Activated T-cell treated with anti-CD3 and anti-CD28 coated beads for 48 hours (primary cell): ENCODE data around the gene UTP18.
"Not testable (repeated sequence)": the region's sequence is repeated elsewhere in the genome, so short reads cannot be mapped to it uniquely, and the experiment has no call there.

Source experiments
- DNase-seq: peaks from one replicate; pipeline ENCODE4 v3.0.0-alpha.2; 2020; ENCODE audit warnings: low read depth

UTP18 gene

DNA sequence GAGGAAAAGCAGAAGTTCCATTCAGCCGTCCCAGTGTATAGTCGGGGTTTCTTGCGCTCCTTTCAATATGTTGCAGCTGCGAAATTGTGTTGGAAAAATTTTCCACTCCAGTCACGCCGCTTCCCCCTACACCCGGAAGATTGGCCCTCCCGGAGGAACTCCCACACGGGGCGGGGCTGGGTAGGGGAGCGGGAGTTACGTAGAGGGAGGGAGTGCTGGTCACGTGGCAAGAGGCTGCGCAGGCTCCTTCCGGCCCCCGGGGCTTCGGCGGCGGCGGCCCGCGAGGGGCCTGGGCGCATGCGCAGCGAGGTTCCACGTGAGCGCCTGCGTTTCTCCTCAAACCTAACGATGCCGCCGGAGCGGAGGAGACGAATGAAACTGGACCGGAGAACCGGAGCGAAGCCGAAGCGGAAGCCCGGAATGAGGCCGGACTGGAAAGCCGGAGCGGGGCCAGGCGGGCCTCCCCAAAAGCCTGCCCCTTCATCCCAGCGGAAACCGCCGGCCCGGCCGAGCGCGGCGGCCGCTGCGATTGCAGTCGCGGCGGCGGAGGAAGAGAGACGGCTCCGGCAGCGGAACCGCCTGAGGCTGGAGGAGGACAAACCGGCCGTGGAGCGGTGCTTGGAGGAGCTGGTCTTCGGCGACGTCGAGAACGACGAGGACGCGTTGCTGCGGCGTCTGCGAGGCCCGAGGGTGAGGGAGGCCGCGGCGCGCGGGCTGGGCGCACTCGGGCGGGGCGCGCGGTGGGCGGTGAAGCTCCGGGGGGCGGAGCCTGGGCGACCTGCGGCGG is at the start of gene UTP18:
TSS of gene UTP18 (plus strand) at position 310 of the 787 bp plus-strand sequence. CDS start at position 349, 39 bp downstream.
- peak; percentile 94 for DNase-seq

DNA sequence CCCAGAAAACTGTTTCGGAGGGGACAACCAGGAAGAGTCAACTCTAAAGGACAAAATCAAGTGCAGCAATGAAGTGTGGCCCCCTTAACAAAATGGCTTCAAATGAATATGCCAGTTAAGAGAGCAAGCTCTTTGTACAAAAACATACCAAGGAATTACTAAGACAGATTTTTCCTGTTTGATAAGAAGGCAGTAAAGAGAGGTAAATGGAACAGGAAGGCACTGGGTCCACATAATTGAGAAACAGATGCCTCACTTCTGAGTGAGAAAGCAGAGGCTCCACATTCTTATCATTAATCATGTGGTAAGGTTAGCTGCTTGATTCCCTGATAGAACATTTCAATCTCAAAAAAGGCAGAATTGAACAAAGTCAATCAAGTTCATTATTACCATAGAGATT is 45.4 kb upstream of the UTP18 start:
- no peak for DNase-seq

DNA sequence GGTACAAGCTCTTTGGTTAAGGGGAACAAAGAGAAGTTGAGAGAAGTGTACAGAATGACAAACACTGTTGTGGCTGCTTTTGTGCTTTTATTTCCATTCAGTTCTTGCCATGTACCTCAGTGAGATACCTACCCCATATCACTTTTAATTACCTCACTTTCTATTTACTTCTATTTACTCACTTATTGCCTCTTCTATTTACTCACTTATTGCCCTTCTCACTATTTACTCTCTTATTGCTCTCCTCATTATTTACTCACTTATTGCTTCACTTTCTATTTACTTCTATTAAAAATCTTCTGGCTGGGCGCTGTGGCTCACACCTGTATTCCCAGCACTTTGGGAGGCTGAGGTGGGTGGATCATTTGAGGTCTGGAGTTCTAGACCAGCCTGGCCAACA is 42.4 kb upstream of the UTP18 start:
- no peak for DNase-seq

DNA sequence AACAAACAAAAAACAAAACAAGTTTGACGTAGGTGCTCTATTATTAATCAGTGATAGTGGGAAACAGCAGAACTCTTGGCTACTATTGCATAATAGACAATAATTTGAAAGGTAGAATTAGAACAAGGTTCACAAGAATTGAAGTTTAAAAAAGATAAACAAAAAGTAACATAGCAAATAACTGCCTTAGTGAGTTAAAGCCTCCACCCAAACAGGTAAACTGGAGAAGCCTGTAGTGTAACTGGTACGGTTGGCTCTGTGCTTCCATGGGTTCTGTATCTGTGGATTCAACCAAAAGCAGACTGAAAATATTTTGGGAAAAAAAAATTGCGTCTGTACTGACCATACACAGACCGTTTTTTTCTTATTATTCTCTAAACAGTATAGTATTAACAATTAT is 39.0 kb upstream of the UTP18 start:
- no peak for DNase-seq

DNA sequence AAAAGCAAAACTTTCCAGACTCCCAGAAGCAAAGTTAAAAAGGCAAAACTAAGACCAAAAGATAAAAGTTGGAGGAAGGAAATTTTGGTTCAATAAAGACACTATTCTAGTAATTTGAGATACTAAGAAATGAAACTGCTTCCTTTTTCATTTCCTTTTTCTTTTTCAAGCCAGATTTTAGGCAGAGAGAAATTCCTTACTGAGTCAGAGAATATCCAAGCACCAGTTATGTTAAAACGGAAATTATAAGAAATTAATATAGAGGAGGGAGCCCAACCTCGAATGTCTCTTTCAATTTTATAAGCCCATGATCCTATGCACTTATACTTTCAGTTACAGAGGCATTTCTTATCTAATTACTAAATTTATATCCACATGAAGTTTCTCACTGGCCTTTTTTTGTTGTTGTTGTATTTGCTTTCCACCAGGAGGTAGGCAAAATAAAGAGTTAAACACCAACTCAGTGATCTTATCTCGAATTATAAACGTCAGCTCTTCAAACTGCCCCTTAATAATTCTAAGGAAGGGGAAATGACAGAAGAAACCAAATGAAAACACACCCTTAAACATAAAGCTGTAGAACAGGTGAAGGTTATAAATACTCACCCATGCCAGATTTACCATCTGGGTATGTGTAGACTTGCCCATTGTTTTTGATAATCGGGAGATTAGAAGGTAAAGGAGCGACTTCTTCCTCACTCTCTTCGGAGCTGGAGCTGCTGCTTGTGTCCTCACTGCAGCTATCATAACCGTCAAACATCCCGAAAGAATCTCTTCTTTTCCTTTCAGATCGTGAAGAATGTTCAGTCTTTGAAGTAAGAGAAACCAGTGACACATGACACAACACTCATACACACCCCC is 35.7 kb upstream of the UTP18 start:
- DNase-seq: no peak

DNA sequence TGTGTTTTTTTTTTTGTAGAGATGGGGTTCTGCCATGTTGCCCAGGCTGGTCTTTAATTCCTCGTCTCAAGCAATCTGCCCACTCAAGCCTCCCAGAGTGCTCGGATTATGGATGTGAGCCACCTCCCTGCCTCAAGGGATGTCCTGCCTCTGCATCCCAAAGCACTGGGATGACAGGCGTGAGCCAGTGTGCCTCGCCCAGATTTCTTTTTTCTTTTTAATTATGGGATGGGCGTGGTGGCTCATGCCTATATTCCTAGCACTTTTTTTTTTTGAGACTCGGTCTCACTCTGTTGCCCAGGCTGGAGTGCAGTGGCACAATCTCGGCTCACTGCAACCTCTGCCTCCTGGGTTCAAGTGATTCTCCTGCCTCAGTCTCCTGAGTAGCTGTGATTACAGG is 34.8 kb upstream of the UTP18 start:
- not testable (repeated sequence) for DNase-seq

DNA sequence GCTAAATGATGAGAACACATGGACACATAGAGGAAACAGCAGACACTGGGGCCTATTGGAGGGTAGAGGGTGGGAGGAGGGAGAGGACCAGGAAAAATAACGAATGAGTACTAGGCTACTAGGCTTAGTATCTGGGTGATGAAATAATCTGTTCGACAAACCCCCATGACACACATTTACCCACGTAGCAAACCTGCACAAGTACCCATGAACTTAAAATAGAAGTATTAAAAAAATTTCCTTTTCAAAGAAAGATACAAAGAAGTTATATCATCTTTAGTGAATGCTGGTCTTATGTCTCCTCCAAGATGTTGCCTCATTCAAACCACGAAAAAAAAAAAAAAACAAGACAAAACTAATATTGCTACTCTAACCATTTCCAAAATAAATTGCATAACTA is 32.2 kb upstream of the UTP18 start:
- no peak for DNase-seq

DNA sequence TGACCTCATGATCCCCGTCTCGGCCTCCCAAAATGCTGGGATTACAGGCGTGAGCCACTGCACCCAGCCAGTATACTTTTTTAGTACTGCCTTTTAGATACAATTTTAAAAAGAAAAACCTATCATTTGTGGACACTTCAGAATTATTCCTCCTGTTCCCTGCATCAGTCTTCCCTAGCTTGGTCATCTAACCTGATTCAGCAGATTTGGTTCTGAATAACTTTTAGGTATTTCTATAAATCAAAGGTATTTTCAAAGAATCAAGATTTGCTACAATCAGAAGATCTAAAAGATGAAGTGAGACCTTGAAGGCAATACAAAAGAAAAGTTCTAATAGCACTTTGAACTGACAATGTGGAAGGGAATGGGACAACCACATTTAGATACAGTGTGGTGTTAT is 30.5 kb upstream of the UTP18 start:
- no peak for DNase-seq

DNA sequence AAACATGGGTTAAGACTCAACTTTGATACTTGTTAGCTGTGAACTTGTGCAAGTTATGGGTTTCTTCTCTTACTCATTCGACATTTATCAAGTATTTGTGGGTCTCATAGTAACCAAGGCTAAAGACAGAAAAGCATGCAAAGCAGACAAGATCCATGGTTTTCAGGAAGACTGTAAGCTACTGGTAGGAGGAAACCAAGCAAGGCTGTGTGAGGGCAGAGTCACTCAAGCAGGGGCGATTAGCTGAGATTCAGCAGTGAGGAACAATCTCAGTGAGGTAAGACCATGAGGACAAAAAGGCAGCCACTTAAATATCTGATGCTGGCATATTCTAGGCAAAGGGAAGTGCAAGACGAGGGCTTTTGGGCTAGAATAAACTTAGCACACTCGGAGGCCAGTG is 30.0 kb upstream of the UTP18 start:
- DNase-seq: no peak

DNA sequence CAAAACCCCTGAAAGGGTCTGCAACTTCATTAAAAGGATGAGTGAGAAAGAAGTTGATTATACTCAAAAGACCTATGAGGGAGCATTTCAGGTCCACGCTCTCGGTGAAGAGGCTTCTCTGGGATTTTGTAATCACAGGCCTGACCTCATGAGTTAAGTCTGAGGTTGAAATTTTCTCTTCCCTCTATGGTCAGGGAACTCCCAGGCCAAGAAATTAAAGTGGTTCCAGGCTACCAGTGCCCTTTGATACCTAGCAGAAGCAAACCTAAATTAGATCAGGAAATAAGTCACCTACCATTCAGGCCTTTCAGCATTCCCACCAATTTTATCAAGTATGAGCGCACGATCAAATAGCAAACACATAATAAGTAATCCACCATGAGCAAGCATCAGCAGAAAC is 28.3 kb upstream of the UTP18 start:
- DNase-seq: no peak

DNA sequence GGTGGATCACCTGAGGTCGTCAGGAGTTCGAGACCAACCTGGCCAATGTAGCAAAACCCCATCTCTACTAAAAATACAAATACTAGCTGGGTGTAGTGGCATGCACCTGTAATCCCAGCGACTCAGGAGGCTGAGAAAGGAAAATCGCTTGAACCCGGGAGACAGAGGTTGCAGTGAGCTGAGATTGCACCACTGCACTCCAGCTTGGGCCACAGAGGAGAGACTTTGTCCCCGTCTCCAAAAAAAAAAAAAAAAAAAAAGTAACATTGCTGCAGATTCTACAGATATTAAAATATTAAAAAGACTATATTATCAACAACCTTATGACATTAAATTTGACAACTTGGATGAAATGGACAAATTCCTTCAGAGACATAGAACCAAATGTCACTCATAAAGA is 26.2 kb upstream of the UTP18 start:
- DNase-seq: no peak

DNA sequence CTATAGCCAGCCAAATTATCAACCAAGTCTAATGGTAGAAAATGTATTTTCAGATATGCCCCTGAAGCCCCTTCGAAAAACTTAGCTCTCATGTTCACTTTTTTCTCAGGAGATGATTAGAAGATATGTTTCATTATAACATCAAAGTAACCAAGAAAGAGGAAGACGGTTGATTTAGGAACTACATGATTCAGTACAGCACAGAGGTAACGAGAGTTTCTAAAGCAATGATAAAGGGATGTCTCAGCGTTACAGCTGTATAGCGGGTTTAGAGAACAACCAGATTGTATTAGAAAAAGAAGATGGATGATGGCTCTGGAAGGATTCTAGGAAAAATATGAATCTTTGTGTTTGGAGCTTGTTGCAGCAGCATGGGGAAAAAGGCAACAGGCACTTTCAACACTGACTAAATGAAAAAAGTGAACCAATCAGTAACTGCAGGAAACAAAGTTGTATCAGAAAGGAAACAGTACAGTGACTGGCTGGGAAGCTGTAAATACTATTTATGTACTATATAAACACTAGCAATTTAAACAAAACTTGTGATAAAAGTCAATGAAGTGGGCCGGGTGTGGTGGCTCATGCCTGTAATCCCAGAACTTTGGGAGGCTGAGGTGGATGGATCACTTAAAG is 22.0 kb upstream of the UTP18 start:
- DNase-seq: no peak

DNA sequence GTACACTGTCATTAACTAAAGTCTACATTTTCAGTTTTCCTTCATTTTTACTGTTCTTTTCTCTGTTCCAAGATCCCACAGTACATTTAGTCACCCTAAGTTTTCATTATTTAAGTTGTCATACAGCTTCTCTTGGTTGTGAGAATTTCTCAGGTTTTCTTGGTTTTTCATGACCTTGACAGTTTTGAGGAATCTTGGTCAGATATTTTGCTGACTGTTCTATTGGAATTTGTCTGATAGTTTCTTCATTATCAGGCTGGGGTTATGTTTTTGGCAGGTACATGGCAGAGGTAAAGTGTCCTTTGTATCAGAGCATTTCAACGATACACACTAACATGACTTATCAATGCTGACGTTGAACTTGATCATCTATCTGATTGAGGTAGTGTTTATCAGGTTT is 20.1 kb upstream of the UTP18 start:
- no peak for DNase-seq

DNA sequence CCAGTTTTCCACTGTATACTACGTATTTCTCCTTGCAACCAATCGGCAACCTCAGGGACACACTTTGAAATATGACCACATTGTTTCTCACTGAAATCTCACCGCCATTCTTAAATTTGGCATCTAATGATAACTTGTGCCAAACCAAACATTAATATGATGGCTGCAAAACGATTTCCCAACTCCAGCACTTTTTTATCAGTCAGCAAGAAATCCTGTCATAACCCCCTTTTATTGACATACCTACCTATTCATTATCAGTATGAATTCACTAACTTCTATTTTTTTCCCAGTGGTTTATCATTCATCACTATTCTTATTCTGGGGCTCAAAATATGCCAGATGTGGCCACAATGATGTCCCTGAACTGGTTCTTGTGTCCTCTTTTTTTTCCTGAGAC is 16.3 kb upstream of the UTP18 start:
- DNase-seq: no peak

DNA sequence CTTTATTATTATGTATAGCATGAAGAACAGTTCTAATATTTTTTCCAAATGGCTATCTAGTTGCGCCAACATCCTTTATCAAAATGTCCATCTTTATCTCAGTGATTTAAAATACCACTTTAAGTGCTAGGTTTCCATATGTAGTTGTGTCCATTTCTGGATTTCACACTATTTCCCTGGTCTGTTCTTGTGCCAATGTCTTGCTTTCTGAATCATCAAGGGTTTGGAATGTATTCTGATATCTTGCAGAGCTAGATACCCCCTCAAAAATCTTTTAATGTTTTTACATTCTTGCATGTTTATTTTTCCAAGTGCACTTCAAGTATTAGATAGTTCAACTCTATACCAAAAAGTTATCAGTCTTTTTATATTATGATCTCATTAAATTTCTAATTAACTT is 14.8 kb upstream of the UTP18 start:
- DNase-seq: no peak

DNA sequence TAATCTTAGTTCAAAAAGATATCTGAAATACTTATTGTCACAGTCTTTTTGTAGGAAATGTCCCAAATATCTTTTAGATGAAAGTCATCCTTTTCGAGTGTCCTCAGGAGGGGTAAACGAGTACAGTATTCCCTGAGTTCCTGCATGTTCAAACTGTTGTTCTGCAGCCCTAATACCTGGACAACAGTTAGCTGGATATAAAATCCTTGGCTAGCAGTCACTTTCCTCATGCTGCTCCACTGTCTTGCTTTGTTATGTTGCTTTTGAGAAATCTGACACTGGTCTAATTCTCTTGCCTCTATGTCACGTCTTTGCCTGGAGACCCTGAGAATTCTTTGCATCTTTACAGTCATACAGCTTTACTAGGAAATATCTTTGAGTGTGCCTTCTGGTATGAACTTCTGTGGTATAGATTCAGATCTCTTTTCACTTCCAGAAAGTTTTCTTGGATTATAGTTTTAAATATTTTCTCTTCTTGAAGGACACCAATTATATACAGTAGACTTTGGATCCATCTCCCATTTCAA is 10.0 kb upstream of the UTP18 start:
- no peak for DNase-seq

DNA sequence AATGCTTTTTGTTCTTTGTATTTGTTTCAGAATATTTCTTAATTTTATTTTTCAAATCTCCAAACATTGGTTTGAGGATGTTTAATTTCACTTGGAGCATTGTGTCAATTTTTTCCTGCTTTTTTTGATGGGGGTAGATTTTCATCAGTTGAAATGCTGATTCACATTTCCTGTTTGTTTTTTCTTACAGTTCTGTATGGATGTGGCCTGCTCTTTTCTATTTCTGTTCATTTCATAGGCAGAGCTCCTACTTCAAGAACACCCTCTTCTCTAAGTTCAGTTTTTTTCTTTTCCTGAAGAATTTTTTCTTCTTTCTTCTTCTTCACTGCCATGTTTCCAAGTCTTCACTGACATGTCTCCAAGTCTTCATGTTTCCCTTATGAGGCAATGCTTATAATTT is 9.3 kb upstream of the UTP18 start:
- DNase-seq: no peak

DNA sequence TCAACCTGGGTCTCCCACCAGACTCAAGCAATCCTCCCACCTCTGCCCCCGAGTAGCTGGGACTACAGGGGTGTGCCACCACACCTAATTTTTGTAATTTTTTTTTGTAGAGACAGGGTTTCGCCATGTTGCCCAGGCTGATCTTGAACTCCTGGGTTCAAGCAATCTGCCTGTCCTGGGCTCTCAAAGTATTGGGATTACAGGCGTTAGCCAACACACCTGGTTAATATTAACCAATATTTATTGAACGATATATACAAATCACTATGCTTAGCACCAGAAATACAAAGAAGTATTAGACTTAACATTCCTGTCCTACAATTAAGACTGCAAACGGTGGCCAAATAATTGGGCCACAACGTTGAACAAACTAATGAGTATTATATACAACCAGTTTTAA is 4.7 kb upstream of the UTP18 start:
- no peak for DNase-seq

DNA sequence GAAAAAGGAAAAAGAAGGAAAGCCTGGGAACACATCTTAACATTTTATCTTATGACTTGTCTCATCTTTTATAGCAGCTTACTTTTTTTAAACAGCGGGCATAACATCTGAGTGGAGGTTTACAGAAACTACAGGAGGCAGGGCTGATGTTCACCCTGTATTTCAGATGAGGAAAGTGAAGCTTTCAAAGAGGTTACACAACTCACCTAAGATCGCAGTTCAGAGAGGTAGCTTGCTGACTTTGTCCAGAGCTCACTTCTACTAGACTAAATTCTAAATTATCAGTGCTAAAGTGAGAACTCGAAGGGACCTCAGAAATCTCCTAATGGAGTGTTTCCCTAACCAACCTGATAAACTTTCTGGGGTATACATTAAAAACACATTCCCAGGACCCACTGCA is 4.2 kb upstream of the UTP18 start:
- no peak for DNase-seq

DNA sequence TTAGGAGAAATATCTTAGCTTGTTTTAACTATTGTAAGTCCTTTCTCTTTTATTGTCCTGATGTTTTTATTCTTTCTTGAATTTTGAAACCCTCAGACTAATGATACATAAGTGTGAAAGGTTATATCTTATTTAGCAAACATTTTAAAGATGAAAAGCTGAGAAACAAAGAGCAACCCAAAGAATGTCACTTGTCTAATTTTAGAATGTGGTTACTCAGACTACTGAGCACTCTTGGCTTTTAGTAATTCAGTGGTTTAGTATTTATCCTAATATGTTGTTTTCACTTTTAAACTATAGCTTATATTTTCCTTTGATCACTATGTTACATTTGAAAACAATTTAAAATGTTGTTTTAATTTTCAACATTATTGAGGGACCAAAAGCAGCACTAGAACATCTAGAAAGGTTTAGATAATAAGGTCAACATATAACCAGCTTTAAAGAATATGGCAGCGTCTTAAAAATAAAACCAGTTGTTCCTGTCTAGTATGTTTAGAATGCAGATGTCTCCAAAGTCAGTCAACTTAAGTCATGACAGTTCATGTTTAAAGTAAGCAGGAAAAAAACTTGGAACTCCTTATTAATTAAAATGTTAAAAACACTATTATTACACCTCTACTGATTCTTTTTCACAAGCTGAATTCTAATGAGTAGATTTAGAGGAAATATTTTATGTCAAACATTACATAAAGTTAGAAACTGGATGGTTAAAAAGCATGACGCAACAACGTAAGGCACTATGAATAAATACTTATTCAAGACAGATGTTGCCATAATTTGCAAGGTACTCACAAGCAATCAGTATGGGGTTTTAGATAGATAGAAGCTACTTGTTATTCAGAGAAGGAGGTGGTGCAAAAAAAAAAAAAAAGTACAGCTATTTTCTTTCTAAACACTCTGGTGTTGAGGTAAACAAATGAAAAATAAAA is 2.9 kb upstream of the UTP18 start:
- no peak for DNase-seq

DNA sequence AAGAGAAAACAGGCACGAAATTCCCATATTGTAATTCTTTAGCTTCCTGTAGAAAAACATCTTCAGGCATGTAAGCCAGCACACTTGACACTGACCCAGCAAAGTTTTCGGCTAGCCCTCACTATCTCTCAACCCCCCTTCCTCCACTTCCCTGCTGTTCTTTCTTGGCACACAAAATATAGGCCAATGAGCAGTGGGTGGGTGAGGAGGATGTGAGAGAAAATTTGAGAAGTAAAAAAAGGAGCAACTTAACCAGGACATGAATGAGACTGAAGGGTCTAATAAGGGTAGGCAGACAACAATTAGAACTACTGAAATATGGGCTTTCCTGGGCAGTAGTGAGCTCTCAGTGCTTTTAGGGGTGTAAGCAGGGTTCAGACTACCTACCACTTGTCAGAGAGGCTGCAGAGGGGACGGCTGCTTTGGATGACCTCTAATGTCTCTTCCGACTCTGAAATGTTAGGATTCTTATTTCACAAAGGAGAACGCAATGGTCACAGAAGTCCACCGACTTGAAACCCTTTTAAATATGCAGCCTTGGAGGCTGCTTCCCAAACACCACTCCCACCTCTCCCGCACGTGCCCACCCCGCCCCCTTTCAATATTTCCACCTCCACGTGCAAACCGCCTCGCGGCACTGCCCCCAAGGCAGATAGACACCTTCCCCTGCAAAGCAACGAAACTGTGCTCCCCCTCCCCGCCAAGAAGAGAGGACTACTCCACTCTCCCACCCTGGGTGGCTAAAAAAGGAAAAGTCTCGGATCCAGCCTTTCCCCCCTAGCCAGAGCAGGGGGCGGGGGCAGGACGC is 1.4 kb upstream of the UTP18 start:
- no peak for DNase-seq
